Esophagus muscularis mucosa (tissue), 4 donors: ENCODE results near the gene FOXN1.

ENCODE experiments used
- EP300 ChIP-seq: sonication (generic); formaldehyde crosslinking; IDR thresholded peaks from one replicate; pipeline ENCODE4 v1.6.1; 2017; ENCODE audit warnings: antibody characterized with exemption
- POLR2A ChIP-seq: fragments of 450-650 bp; IDR thresholded peaks from one replicate; pipeline ENCODE4 v1.6.1; 2017; ENCODE audit warnings: antibody characterized with exemption, moderate library complexity, mild to moderate bottlenecking, low read depth
- POLR2AphosphoS5 ChIP-seq, 2 donors: sonication (generic); formaldehyde crosslinking; IDR thresholded peaks; one replicate each; pipeline ENCODE4 v1.6.1; 2017; ENCODE audit warnings: antibody characterized with exemption in 2 of 2
- TF ChIP-seq, protein P1 (sequence below), 3 experiments: fragments of 200-600 bp in 2 of 3; fragments of 450-650 bp in 1 of 3; sonication (generic) in 2 of 3; IDR thresholded peaks; one replicate each; pipeline ENCODE4 v1.5.1; 2017 to 2019; ENCODE audit warnings: antibody characterized with exemption in 3 of 3, mild to moderate bottlenecking in 2 of 3, moderate library complexity in 1 of 3

DNA sequence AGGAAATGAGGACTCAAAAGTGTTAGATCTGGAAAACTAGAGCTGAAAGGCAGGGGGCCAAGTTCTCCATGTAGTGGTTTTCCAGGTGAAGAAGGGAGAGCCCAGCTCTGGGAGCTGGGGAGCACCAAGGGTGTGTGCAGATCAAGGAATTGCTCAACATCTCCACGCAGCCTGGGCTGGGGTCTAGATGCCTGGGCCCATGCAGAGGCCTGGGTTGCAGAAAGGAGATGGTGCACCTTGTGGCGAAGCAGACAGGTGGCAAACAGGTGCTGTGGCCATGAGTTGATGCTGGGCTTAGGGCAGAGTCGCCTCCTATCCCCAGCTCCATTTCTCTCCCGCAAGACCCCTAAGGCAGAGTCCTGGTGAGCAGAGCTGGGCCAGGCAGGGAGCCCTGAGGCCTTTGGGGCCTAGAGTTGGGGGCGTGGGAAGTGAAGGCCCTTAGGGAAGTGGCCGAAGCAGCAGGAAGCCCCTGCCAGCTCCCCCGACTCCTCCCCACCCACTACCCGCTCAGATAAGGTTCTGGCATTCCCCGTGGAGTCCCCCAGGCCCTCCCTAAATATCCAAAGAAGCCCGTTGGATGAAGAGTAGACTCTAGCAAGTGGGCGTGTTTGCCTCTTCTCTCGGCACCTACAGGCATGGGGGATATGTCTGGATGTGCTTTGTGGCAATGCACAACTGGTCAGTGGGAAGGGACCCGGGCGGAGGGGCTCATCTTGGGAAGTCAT lies 777 bp downstream of the FOXN1 start:
- TF ChIP-seq, protein P1, sequence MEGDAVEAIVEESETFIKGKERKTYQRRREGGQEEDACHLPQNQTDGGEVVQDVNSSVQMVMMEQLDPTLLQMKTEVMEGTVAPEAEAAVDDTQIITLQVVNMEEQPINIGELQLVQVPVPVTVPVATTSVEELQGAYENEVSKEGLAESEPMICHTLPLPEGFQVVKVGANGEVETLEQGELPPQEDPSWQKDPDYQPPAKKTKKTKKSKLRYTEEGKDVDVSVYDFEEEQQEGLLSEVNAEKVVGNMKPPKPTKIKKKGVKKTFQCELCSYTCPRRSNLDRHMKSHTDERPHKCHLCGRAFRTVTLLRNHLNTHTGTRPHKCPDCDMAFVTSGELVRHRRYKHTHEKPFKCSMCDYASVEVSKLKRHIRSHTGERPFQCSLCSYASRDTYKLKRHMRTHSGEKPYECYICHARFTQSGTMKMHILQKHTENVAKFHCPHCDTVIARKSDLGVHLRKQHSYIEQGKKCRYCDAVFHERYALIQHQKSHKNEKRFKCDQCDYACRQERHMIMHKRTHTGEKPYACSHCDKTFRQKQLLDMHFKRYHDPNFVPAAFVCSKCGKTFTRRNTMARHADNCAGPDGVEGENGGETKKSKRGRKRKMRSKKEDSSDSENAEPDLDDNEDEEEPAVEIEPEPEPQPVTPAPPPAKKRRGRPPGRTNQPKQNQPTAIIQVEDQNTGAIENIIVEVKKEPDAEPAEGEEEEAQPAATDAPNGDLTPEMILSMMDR (IDR thresholded peaks at IDR 0.05), result no peak
- TF ChIP-seq POLR2AphosphoS5 (IDR thresholded peaks at IDR 0.05) (no peak), POLR2A (no peak), EP300 (no peak)
